Myocyte (in vitro differentiated cells): ENCODE results near the gene GYPE. TPM values are rescaled to one million over a fixed set of nuclear protein-coding genes. Genes with fewer than 3 reads are reported as not detected.
"Not testable (repeated sequence)": the region's sequence is repeated elsewhere in the genome, so short reads cannot be mapped to it uniquely, and the experiment has no call there.

ENCODE experiments used
- DNase-seq: peaks from one replicate; pipeline ENCODE4 v3.0.0-alpha.2; 2012; ENCODE audit warnings: low read depth
- total RNA-seq: library from RNA; depleted of rRNA; stranded (reverse); fragments of >200 nt; gene quantifications from 2 replicates; pipeline ENCODE4 v1.2.3, GENCODE V29; 2014

The GYPE gene
- total RNA-seq, 1 donor from 2014 or later = not detected

DNA sequence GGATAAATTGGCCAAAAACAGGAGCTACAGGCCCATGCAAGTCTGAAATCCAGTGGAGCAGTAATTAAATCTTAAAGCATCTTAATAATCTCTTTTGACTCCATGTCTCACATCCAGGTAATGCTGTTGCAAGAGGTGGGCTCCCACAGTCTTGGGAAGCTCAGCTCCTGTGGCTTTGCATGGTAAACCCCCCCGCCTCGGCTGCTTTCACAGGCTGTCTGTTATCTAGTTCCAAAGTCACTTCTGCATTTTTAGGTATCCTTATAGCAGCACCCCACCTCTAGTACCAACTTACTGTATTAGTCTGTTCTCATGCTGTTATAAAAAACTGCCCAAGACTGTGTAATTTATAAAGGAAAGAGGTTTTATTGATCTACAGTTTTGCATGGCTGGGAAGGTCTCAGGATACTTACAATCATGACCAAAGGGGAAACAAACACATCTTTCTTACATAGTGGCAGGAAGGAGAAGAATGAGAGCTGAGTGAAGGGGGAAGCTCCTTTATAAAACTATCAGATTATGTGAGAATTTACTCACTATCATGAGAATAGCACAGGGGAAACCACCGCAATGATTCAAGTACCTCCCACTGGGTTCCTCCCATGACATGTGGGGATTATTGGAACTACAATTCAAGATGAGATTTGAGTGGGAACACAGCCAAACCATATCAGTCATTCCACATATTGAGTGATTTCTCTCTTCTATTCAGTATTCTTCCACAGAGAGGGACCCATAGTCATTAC, 34.7 kb downstream of the GYPE start:
- not testable (repeated sequence) for DNase-seq

DNA sequence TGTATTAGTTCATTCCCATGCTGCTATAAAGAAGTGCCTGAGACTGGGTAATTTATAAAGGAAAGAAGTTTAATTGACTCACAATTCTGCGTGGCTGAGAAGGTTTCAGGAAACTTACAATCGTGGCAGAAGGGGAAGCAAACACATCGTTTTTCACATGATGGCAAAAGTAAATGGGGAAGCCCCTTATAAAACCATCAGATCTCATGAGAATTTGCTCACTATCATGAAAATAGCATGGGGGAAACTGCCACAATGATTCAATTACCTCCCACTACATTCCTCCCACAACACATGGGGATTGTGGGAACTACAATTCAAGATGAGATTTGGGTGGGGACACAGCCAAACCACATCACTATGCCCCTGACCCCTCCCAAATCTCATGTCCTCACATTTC, 35.4 kb downstream of the GYPE start:
- DNase-seq = not testable (repeated sequence)

DNA sequence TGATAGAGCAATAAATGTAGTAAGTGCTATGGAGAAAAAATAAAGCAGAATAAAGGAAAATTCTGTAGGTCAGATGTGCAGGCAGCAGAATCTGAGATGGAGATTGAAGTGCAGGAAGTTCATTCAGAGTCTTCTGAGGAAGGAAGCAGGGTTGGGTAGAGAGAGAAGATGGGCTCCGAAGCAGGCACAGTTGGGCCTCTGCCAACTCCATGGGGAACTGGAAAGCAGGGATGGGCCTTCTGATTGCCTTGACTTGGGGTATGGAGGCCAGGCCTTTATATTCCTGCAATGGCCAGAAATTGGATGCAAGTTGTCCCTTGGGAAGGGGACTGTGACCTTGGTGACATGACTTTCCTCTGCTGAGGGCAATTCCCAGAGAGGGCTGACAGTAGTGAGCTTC, 42.6 kb downstream of the GYPE start:
- not testable (repeated sequence) for DNase-seq

DNA sequence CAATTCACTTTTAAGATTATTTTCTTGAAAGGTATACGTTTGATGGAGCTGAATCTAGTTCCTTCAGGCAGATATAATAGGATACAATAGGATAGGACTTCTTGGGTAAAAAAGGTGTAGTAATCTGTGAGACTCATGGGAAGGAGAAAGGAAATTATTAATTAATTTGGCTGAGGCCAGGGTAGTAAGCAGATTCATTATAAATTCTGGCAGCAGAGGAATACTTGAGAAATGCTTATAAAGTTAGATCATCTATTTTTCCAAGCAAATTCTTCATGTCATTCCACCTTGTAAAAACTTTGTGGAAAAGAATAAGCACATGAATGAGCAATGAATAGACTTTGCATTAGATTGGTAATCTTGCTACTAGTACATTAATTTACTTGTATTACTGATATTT, 46.9 kb downstream of the GYPE start:
- no peak for DNase-seq

DNA sequence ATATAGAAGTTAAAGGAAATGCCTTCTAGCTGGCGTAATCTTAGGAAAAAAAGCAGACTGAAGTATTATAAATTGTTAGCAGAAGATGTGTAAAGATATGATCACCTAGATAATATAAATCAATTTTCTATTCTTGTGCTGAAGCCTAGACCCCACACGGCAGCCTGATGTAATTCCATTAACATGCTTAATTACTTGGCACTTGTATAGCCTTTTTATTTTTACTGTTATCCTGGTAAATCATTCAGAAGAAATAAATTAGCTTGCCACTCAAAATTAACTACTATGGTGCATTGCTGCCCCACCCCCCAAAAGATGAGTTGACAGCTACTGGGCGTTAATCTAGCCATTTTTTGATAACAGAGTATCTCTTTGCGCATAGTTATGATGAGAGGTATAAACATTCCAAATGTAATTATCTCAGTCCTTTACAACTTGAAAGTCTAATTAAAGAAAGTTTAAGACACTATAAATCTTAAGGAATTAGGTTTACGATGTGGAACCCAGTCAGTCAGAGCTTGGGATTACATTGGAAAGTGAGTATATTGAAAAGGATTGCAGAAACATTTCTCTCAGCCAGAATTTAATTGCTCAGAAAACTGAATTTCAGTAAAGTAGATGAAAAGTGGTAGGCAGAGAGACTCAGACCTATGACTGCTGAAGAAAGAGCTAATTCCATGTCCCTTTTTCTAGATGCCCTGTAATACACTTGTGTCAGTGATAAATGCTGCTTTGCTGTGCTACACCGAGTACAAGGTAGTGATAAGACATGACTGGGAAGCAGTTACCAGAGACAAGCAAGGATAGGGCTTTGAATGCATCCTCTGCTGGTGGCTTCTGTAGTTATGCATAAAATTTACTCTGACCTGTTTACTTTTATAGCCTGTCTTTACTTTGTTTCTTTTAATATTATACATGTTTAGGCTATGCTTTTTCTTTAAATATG, 47.7 kb downstream of the GYPE start:
- DNase-seq = not testable (repeated sequence)

DNA sequence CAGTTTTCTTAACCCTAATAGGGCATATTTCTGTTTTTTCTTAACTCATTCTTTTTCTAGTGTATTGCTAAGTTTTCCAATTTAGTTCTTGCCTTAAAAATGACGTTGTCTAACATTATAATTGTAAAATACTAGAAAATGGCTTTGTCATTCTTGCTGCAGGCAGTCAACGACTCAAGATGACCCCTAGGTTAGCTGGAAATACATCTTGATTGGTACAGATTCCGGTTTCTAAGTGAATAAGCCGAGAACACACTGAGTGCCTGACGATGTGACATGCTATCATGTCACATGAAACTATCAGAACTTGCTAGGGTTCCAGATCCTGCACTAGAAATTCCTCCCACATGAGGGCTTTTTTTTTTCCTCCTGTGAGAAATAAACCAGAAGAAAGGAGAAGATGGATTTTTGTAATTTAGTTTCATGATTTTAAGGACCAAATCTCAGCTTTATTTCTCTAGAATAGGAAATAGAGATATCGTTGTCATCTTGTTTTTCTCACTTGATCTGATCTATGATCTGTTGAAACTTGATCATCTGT, 49.3 kb downstream of the GYPE start:
- DNase-seq = not testable (repeated sequence)

DNA sequence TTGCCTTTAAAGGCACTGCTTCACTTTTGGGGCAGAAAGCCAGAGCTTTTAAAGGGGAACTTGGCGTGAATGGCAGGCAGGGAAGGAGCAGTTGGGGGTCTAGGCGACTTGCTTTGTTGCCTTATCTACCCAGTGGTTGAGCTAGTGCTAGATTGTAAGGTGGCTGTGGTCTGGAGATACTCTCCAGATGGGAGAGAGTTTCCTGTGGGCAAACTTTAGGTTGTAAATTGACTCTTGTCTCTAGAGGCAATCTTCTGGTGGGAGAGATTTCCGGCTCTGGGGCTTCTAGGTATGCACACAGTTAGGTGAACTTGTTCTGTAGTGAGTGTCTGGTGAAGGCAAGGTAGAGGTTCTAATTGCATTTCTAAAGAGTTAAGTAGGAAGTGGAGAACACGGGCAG, 50.7 kb downstream of the GYPE start:
- not testable (repeated sequence) for DNase-seq

DNA sequence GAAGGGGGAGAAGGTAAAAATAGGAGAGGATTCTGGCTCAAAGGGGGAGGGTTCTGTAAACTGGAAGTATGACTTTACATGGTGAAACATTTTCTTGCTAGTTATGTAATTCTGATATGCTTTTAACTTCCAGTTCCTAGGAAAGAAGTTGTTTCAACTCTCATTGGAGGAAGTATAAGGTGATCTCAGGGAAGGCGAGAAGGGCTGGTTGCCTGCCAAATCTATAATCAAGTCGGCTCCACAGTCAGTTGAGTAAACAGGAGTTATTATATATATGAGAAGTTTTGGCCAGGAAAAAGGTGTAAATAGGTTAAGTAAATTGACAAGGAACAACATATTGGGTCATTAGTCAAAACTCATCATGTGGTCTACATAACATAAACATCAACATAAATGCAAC, 56.1 kb downstream of the GYPE start:
- DNase-seq = not testable (repeated sequence)

DNA sequence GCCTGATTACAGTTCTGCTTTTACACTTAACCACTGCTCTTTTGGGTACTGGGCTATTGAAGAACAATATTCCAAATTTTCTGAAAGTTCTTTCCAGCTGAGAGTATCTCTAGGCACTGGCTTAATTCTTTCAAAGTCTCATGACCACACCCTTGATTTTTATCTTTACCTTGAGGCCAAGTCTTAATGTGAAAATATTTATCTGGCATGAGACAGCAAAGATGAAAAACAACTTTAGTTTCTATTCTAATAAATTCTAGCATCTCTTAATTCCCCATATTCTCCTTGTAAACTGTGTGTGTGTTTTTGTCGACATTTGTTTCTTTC, 61.9 kb downstream of the GYPE start:
- not testable (repeated sequence) for DNase-seq

DNA sequence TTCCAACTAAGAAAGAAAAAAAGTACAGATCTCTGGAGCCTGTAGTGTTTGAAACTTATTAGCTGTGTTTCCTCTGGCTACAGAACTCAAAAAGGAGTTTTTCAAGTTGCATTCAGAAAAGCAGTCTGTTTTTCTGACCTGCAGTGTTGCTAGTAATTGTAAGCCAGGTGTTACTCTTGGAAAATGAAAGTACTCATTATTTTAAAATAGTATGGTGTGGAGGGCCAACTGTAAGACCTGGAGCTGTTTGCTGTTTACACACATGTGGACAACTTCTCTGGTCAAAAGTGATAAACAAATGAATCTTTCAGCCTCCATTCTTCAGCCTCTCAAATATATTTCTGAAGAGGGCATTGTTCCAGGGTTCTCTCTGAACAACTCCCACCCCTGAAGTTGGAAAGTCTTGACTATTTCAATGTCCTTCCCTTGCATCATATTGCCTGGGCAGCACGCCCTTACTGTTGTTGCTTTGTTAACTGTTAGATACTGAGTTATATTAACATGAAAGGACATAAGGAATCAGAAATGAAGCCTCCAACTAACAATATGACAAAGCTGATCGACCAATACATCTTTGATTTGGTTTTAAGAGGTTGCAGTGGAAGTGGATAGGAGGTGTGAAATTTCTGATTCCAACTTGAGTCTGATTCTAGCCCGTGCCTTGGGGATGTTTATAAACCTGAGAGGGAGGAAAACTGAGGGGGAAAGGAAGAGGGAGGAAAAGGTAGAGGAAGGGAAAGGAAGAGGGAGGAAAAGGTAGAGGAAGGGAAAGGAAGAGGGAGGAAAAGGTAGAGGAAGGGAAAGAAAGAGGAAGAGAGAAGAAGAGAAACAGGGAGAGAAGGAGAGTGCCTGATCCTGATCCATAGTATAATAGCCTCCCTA, 62.5 kb downstream of the GYPE start:
- DNase-seq = not testable (repeated sequence)

DNA sequence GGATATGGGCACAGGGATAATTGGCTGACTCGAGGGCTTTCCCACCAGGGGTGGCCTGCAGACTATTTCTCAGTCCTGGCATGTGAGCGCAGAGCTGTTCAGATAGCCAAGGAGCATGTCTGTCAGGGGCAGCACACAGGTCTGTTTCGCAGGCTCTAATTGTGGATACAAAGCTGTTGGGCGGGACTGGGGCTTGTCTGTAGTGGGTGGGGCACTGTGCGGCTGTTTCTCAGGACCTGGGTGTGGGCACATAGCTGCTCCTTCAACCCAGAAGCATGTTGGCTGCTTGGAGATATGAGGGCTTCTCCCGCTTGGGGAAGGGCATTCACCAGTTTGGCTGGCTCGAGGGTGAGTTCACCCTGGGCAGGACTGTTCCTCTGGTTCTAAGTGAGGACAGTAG, 65.9 kb downstream of the GYPE start:
- not testable (repeated sequence) for DNase-seq

DNA sequence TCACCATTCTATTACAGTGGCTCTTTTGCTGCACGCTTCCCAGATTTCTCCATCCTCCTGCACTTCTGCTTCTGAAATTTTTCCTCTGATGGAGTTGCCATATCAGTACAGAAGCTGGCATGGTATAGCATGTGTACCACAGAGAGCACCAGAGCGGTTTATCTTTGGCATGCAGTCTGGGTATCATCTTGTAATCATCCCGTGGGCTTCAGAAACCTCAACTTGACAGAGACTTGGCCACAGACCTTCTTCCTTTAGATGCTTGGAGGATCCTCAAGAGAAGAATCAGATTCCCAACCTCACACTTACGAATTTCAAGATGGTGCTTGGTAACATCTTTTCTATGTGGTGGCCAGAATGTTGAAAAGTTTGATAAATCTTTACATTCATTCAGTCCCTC, 71.2 kb downstream of the GYPE start:
- not testable (repeated sequence) for DNase-seq

DNA sequence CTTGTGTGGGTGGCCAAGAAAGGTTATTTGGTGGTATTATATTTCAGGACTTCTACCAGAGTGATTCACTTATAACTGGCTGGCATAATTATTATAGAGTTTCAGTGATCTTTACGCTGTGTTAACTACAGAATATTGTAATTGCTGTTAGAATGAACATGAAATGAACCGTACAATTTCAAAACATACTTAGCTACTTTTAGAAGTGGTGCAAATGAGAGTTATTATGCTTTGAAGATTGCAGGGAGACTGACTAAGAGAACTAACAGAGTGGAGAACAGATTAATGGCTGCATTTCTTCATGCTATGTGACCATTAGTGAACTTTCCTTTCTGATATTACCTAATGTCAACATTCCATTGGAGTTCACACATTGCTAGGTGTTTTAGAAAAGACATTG, 71.7 kb downstream of the GYPE start:
- DNase-seq = not testable (repeated sequence)

DNA sequence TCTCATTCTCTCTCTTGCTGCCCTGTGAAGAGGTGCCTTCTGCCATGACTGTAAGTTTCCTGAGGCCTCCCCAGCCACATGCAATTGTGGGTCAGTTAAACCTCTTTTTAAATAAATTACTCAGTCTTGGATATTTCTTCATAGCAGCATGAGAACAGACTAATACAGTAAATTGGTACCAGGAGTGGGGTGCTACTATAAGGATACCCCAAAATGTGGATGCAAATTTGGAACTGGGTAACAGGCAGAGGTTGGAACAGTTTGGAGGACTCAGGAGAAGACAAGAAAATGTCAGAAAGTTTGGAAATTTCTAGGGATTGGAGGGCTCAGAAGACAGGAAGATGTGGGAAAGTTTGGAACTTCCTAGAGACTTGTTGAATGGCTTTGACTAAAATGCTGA, 74.8 kb downstream of the GYPE start:
- not testable (repeated sequence) for DNase-seq

DNA sequence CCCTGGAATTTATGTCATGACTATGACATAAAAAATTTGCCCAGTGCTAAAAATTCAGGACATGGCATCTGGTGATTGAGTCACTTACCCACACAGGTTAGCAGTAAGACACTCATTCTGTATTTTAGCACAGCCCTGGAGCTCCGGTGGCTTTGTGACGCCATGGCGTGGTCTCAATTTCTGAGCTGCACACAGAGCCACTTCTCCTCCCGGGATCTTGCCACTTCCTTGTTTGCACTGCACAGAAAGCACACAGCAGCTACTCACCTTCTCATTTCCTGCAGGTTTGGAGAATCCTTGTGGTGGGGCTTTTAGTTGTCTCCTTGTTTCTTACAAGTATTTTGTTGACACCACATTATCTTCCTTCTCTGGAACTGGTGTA, 76.1 kb downstream of the GYPE start:
- DNase-seq = not testable (repeated sequence)

Other genes starting within 250 kb of the GYPE start
- gene FREM3, start 204.9 kb downstream of the GYPE start, total RNA-seq = not detected in 2 replicates
- gene GYPB, start 113.8 kb upstream of the GYPE start, total RNA-seq = not detected in 2 replicates
- not detected in 2 replicates for gene GYPA, start 235.2 kb upstream of the GYPE start, total RNA-seq